Stimulated activated CD4-positive, alpha-beta T cell treated with anti-CD3 and anti-CD28 coated beads, Interleukin-2, amount 100 ng/mL, for 24 hours (primary cell): ENCODE measurements around the gene NRP1.
A peak's percentile ranks its signal among the peaks of the same experiment; 100 is the strongest.

Experiments
- DNase-seq, 2 donors: peaks; one replicate each; pipeline ENCODE4 v3.0.0-alpha.2; 2020

Gene NRP1

DNA sequence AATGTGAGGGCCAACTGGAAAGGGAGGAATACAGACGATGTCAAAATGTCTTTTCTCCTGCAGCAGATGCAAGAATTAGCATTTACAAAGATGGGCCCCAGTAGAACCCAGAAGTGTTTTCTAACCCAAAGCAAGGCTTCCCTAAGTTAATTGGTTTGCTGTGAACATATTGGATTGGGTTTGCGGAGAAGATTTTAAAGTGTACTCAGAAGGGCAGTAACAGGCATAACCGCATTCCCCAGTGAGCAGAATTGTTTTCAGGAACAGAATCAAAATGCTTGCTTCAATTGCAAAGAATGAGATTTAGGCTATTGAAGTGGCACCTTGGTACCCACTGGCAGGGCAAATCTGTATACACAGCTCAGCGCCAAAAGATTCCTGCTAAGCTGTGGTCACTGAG, 78.0 kb downstream of the NRP1 start:
- DNase-seq, result no peak

DNA sequence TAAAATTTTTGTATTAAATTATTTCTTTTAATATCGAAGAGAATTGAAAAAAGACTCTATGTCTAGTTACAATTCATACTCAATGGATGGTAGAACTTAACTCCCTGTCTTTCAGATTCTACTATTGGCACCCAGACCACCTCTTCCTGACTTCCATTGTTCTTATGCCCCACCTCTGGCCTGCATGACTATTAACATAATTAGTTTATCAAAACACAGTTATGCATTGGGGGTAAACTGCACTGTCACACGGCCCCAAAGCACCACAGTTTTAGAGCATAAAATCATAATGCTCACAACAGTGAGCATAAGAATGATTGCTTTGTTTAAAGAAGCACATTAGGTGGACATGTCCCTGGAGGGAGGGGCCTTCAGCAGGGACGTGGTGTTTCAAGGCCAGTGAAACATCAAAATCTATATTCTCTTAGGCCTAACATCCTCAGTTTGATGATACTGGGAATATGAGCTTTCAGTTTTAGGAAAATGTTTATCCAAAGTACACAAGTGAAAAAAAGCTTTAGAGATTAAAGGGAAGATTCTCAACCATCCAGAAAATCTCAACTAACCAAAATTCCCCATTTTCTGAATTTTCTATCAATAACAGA, 79.8 kb downstream of the NRP1 start:
- no peak for DNase-seq

DNA sequence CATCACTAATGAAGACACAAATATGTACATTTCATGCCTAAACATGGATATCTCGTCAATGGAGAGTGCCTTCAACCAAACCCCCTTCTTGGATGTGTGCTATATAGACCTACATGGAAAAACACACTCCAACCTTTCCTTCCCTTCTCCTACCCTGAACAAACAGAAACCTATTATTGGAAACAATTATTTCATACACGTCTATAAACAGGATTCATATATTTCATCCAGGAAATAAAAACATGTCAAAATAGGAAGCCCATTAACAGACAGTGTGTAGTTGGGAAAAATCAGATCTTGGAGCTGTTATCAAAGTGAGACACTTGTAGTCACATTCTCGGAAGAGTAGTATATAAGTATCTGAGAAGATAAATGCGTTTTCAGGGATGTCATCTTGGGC, 81.1 kb downstream of the NRP1 start:
- no peak for DNase-seq

DNA sequence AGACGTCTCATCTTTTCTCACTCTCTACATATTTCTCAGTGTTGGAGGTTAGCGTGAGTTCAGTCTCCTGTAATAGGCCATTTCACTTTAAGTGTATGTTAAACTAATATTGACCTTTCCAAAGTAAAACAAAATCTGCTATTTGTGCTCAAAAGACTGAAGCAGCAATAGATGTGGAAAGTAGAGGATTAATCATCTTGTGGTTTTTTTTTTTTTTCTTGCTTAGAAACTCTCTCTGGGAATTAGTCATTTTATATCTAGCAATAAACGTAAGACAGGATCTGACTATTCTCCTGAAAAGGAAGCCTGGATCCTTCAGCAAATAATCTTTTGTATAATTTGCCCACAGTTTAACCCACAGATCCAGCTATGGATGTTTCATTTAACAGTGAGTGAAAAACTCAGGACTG, 81.7 kb downstream of the NRP1 start:
- no peak for DNase-seq

DNA sequence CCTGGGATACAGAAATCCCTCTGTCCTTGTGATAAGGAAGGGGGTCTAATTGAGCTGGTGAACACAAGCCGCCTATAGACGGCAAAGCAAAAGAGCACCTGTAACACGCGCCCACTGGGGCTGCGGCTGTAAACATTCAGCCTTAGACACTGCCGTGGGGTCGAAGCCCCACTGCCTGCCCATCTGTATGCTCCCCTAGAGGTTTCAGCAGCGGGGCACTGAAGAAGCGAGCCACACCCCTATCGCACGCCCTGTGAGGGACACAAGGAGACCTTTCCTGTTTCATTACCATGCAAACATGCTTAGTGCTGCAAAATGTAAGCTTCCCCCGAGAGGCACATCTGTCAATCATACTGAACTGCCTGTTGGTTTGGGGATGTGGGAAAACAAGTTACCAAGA, 82.1 kb downstream of the NRP1 start:
- peak in 1 of 2 donors; percentile 11 for DNase-seq

DNA sequence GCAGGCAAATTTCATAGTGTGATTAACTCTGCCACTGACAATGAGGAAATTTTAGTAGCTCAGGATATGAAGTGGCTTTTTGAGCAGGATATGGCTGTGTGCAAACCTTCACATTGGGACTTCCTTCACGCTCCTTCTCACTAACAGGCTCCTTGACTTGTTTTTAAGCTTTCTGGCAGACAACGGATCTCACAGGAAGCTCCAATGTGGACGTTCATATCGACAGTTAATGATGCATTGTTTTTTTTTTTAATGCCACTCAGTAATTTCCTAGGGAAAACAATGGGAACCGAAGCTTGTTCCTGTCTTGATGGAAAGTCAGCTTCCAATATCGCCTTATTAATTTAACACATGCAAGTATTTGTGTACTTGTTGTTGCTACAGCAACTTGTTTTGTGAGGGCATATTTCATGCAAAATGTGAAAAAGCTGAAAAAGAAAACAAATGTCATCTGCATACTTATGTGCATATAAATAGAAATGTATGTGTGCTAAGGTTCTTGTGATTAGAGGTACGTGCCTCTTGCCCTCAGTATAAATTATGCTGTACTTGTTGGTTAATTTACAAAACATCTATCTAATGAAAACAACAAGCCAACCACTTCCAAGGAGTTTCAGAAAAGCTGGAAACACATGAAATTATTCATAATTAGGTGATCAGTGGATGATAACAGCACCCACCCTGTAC, 84.7 kb downstream of the NRP1 start:
- no peak for DNase-seq

DNA sequence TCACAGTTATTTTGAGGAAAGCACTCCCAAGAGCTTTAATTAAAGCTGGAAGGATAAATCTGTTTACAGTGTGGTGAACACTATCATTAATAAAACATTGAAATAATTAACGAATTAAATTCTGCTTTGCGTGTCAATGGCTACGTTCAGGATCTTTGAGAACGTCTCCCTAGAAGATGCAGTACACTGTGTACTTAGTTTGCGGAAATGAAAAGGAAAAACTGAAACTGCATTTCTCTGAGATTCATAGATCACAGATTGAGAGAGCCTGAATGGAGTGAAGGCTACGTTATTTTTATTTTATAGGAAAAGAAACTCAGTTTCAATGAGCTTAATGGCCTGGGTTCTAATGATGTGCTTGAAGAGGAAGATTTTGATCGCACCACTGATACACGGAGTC, 85.3 kb downstream of the NRP1 start:
- no peak for DNase-seq

DNA sequence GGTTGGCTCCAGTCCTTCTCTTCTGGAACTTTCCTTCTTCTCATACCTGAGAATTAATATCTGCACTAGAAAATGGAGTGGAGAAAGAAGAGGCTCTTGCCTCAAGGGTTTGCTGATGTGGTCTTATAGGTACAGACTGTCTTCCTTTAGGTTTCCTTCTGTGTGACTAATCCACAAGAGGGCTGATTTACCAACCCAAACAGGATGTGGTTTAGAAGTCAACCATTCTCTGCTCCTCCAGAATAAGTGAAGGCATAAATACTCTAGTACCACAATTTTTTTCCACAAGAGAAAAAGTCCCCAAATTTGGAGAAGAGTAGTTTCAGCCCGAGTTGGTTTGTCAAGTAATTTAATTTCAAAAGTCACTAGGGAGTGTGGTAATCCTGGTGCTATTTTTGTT, 85.8 kb downstream of the NRP1 start:
- no peak for DNase-seq

DNA sequence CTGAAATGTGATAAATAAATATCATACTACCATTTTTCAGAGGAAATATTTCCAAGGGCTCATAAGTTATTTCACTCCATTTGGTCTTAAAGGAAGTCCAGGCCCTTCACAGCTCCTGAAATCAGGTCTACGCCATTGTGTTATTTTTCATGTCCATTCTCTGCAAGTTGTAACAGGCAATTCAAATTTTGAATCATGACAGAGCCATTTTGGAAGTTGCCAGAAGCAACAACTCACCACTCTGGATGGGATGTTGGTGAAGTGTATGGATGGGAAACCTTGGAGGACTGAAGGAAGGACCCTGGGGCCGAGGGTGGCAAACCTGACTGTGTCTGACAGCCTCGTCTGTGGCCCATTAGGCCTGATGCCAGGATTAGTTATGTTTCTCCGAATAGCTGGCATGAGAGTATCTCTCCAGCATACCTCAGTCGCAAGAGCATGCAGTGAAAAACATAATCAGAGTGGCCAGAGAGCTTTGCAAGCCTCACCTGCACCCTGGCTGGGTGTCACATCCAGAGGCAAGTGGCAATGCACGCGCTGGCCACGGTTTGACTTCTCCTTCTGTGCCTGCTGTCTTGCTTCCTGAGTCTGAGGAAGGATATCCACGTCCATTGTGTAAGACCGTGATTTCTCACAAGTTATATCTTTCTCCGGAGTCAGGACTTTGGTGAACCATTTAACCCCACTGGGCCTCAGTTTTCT, 87.1 kb downstream of the NRP1 start:
- DNase-seq, result no peak

DNA sequence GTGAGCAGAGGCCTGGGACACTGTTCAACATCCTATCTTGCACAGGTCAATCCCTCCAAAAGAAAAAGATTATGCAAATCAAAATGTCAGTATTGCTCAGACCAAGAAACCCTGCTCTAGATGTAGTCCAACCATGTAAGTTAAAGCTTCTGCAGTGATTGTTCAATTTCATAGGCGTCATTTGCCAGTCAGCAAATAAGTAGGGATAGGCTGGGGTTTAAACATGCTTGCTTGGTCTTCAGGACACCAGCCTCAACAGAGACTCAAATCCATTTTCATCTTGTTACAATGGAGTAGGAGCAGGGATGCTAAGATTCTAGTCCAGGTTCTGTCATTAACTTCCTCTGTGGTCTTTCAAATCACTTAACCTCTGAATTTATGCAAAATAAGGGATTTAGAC, 89.1 kb downstream of the NRP1 start:
- no peak for DNase-seq

DNA sequence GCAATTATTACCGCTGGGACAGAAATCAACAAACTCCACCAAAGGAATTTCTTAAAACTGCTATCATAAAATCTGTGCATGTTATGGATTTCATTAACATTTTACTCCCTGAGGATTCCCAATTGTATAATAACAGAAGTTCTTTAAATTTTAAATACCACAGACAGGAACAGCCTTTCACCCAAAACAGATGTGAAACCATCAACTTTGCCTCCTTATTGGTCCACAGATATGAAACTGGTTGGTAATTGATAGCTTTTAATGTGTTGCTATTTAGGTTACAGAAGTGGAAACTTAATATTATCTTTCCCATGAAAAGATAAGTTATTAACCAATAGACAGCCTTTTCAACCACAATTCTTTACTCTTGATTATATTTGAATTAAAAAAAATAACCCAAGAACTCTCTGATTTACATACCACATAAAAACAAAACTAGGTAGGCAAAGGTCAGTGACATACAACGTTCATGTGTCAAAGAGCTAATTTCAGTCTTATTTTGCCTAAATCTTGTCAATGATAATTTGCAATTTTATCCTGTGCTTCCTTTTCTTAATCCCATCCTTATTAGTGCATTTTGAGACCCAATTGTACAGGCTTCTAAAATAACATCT, 90.0 kb downstream of the NRP1 start:
- no peak for DNase-seq

DNA sequence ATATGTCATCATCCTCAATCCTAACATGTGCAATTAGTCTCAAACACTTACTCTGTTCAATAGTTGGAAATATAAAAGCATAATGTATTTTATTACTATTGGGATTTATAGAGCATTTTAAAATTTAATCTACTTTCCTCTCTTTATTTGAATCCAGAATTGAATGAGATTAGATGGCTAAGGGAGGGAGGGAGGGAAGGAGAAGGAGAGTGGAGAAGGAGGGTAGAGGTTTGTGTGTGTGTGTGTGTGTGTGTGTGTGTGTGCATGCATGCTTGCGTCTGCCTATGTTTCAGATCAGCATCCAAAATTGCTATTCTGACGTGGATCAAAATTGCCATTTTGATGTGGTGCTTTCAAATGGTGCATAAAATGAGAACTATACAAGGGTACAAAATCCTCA, 90.8 kb downstream of the NRP1 start:
- DNase-seq, result no peak

DNA sequence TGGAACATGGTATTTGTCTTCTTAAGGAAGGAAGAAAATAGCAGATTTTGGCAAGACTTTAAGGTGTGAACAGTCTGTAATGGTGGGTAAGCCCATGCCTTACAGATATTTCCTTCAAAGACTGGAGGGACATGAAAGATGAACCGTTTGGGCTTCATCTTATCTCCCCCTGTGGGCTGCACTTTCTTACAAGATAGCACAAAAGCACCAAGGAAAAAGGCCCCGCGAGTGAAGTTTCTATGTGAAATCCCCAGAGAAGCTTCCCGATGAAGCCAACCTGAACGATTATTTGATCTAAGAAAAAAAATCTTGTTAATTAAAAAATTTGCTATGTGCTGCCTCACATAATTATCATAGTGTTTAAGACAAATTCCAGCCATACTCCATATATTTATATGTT, 91.5 kb downstream of the NRP1 start:
- DNase-seq, result no peak

DNA sequence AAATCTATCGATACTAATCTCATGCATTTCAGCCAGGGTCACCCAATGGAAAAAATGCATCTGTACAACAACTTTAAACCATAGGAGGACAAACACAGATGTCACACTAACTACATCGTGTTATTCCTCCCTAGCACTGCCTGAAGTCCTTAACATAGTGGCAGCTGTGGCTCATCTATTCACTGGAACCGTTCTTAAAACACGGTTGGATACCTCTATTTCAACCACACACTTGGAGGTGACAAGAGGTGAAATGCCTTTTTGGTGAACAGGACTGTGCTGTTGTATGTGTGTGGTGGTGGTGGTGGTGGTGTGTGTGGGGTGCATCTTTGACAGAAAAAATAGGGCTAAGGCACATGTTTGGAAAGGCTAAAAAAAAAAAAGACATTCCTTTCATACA, 93.1 kb downstream of the NRP1 start:
- no peak for DNase-seq

DNA sequence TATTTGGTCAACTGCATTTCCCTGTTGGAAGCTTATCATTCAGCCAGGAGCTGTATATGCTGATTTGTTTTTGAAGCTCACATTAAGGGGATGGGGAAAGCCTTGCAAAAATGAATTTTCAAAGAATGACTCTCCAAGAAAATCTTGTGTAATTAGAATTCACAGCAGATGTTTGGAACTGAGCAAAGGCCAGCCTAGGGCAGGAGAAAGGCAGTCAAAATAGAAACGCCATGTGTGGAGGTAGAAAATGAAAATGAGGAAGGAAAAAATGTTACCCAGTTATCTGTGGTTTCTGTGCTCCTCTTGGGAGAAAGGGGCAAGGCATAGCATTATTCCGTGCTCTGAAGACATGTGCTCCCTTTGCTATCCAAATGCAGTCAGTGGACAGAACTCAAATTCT, 93.5 kb downstream of the NRP1 start:
- DNase-seq, result no peak

DNA sequence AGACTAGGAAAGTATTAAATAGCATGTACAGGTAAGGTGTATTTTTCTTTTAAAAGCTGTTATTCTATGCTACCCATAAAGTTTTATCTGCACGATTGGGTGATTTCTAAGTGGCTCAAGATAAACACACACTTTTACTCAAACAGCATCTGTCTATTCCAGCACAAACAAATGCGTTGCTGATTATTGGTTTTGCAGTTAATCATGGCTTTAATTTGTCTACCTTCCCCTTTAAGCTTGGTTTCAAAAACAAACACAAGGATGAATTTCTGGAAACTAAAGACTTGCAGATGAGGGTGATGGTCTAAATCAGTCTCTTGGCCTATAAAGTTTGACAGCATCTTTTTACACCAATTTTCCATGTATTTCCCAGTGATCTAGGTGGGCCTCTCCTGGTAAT, 94.2 kb downstream of the NRP1 start:
- DNase-seq, result no peak

DNA sequence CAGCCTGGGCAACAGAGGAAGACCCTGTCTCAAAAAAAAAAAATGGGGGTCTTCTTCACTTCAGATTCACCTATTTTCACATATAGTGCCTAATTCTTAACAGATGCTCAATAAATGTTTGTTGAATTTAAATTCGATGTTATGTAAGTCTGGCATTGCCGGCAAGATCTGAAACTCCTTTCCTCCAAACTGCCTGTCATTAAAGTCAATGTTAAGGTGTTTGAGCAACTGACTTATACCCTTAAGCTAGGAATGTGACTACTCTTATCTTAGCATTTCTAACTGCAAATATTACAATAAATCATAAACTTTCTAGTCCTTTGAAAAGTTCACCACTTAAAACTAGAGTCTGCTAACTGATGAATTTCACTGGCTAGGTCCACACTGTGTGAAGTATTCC, 95.2 kb downstream of the NRP1 start:
- no peak for DNase-seq

DNA sequence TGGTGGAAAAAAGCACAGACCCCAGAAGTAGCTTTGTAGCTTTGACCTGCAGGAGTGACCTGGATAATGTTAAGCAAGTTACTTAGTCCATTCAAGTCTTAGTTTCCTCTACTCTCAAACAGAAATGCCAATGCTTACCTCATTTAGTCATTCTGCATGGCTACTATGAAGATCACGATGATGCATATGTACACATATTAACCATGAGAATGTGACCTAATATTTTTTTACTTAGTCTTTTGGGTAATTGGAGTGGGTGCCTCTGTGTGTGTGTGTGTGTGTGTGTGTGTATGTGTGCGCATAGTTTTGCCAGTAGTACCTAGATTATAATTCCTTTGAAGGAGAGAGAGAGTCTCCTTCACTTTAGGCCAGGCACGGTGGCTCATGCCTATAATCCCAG, 95.8 kb downstream of the NRP1 start:
- no peak for DNase-seq

DNA sequence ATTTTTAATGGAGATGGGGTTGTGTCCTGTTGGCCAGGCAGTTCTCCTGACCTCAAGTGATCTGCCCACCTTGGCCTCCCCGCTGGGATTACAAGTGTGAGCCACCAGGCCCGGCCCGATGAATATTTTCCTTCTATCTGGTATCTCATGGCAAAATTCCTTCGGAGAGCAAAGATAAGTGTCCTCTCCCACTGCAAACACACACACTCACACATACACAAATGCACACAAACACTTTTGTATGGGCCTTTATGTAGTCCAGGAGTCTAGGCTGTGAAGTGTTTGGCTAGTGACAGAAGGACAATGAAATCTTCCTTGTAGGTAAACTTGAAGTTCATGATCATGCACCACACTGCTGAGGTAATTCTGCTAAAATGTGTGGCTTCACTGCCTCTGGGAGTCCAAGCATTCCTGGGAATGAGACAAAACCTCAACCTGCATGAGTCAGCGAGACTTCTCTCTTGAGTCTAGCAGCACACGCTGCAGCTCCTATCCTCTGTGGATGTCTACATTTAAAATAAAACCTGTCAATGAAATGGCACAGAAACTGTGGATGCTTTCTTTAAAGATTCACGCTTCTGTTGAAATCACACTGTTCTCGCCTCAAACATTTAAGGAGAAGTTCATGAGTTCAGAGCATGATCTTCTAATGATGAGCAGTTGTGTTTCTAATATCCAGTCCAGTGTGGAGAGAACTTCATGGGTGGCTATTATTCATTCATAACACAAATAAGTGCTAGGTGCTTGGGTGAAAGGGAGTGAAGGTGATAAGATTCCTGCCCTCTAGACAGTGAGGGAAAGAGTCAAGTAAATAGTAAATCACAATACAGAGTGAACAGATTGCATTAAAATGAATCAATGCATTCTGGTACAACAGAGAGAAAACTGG, 96.5 kb downstream of the NRP1 start:
- no peak for DNase-seq

DNA sequence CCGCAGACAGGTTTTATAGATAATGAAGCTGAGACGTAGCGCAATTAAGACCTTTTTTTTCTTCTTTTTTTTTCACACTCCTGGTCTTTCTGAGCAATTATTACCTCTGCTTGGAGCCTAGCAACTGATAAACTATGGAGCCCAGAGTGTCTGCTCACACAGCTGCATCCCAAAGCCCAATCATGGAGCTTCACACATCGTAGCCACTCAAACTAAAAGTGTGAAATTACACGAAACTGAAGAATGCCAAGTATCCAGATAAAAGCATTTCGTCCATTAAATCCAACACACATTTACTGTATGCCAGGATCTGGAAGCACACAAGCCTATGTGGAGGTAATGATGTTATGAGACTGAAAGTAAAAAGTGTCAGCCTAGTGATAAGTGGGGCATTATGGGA, 97.6 kb downstream of the NRP1 start:
- no peak for DNase-seq

DNA sequence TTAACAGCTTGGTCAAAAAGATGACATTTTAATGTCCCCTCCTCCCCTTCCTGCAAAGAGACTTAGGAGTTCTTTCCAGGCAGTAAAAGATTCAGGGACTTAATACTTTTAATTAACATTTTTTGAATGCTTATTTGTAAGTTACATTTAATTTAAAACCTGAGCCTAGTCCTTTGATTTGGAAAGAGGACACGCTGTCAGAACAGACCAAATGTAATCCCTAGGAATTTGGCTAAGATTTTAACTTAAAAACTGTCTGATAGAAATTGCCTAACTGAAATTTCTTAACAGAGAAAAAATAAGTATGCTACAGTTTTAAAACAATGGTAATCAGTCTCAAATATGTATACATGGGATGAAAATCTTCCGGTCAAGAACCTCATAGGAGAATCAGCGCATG, 98.5 kb downstream of the NRP1 start:
- DNase-seq, result no peak

DNA sequence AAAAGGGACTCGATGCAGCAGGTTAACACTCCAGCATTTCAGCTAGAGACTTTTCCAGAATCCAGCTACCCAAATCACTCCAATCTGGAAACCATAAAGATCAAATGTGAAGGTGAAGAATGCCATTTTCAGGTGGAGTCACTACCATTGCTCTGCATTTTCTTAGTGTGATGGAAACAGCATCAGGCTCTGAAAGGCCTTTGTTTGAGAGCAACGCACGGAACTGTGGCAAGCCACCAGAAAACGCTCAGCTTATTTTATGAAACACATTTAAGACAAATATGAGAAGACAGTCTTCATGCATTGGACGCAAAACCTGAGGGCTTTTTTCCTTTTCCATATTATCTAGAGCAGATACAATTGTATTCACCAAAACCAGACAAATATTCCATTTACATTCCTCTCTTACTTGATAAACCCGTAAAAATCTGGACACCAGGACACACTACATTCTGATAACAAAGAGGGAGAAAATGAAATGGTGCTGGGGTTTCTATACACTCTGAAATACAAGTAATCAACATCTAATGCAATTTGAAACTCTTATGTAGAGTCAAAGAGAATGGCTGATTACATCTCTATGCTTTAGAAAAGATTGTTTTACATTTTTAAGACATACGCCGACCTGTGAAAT, 99.1 kb downstream of the NRP1 start:
- no peak for DNase-seq

DNA sequence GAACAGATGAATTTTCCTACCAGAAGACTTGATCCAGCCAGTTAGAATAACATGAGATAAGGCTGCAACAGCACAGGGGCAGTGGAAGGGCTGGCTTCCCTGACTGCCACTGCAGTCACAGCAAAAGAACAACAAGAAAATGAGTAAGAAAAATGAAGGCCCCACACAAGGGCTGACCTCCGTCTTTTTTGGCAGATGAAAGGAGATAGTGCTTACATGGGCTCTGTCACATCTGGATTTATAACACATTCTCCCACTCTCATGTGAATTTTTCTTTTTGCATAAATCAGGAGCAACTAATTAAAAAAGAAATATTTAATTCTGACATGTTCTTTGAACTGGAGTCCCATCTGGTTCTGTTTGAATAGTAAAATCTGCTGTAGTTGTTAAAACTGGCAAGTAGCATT, 99.6 kb downstream of the NRP1 start:
- no peak for DNase-seq
